NCI-H146 treated with DMSO at 0.1 percent for 48 hours (cell line): ENCODE data around the gene CH25H.
A peak's percentile ranks its signal among the peaks of the same experiment; 100 is the strongest.
"Not testable (repeated sequence)": the region's sequence is repeated elsewhere in the genome, so short reads cannot be mapped to it uniquely, and the experiment has no call there.

Experiments used
- DNase-seq: peaks from one replicate; lab custom pipeline; 2025; ENCODE audit not compliant: unreplicated experiment; lab: John Stamatoyannopoulos, UW

Gene CH25H

GRCh38 chr10:89201345-89202032, 5.6 kb downstream of the CH25H start:
- DNase-seq, result no peak

DNA sequence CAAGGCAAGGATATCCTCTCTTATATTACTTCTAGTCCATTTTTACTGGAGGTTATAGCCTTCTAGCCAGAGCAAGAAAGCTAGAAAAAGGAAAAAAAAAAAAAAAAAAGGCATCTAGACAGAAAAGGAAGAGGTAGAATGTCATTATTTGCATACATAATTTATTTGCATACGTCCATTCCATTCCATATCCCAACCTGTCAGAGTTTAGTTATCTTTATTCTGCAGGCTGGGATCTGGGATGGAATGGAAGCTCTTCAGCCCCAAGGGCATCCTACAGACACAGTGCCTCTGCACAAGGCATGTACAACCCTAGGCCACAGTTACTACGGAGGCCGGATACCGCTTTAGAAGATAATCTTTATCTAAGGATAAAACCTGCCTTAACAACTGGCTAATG, 9.6 kb downstream of the CH25H start:
- DNase-seq, result no peak

GRCh38 chr10:89191301-89191700, 15.8 kb downstream of the CH25H start:
- not testable (repeated sequence) for DNase-seq

- DNase-seq, result no peak
Observed at GRCh38 chr10:89189211-89189734, 17.8 kb downstream of the CH25H start.

DNA sequence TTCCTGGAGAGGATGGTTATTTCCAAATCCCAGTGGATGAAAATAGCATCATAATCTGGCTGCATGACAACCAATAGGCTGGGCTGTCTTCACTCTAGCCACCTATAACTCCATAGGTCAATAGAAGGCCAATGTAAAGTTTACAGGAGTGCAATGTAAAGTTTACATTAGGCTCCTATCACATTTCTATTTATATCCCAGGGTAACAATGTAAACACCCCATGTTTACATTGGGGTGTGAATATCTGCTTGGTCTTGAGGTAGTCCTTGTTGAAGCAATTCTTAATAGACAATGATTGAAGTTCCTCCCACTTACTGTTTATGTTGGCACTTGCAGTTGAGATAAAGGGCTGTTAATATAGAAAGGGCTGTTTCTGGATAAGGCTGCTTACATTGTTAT, 21.5 kb downstream of the CH25H start:
- DNase-seq, result peak; percentile 1

- no peak for DNase-seq
Observed at GRCh38 chr10:89184638-89185037, 22.5 kb downstream of the CH25H start.

- DNase-seq, result no peak
Observed at GRCh38 chr10:89183571-89183970, 23.5 kb downstream of the CH25H start.

GRCh38 chr10:89182894-89183293, 24.2 kb downstream of the CH25H start:
- DNase-seq, result no peak

DNA sequence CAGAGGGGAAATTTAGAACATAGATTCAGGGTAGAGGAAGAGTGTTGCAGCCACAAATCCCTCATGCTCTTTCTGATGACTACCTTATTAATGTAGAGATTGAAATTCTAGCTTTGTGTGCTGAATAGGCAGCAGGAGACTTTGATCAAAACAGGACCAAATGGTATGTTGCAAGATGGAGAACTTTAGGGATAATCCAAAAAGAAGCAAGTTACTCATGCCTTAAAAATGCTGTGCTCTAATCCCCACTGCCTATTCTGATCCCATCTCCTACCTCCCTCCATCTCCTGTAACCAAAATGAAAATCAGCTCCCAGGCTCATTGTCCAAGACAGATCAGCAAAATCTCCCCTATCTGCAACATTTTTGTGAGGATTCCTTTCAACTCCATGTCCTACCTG, 31.3 kb downstream of the CH25H start:
- DNase-seq, result no peak

DNA sequence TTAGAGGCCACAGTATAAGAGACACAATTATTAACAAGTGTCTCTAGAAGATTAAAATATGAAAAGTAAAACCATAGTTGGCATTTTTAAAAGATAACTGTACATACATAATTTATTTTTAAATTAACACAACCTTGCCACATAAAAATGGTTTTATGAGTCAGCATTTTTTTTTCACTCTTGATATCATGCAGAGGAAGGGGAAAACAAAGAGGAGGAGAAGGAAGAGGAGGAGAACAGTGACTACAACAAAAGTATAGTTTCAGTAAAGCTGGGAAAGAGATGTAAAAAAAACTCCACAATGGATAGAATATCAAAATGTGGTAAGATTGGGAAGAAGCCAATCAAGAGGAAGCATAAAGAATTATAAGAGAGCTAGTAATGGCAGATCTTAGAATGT, 34.0 kb downstream of the CH25H start:
- no peak for DNase-seq

DNA sequence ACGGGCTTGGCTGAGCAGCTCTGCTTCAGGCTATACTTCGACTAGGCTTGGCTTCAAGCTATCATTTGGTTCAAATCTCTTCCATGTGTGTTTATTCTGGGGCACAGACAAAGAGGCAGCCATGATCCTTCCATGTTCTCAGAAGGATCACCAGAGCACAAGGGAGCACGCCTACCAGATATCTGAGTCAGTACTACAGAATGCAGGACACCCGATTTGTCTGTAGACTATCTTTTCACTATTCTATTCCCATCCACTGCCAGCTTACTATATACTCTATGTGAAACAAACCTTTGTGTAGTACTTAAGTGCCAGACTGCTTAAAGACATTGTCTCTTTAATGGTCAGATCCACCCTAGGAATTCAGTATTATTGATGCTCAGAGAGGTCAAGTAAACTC, 35.1 kb downstream of the CH25H start:
- DNase-seq, result no peak

- no peak for DNase-seq
Observed at GRCh38 chr10:89171263-89171872, 35.7 kb downstream of the CH25H start.

GRCh38 chr10:89168354-89168900, 38.7 kb downstream of the CH25H start:
- DNase-seq, result not testable (repeated sequence)

DNA sequence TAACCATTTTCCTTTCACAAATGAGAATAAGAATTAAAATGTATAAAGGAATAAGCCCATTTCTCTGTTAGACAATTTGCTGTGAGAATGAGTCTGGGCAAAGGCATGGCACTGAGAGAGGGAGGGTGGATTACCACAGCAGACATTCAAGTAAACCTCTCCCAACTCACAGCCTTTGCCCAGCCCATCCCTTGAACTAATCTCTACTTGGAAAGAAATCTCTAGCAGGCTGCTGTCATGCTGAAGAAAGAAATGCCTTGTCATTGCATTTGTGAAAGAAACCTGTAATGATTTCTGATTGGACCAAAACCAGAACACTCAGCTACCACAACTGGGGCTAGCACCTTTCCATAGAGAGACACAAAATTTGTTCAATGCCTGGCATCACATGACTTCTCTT, 39.2 kb downstream of the CH25H start:
- no peak for DNase-seq

DNA sequence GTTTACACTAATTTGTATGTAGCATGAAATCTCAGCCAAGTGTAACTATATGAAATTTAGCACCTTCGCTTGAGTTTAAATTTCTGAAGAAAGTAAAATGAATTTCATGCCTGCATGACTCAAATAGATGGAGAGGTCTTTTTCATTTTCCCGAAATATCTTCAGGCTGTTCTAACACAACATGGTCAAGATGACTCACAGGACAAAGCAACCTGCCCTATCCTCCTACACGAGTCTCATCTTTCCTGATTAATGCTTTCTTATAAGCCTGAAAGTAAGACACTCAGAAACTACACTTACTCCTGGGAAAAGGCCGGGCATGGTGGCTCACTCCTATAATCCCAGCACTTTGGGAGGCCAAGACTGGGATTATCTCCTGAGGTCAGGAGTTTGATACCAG, 41.2 kb downstream of the CH25H start:
- DNase-seq, result no peak

DNA sequence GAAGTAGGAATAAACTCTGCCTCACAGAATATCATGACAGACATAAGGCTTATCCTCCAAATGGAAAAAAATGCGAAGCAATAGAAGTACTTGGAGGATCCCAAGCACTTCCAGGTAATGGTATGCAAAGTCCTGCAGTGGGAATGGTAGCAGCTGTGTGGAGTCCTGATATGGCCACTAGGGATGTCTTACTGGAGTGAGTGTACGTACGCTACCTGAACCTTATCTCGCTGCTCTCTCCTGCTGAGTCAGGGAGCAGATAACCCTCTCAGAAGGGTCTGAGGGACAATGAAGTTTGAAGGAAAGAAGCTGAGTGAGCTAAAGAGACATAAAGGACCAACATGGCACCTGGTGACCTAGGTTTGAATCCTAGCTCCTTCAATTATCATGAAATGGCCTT, 42.2 kb downstream of the CH25H start:
- DNase-seq, result no peak

DNA sequence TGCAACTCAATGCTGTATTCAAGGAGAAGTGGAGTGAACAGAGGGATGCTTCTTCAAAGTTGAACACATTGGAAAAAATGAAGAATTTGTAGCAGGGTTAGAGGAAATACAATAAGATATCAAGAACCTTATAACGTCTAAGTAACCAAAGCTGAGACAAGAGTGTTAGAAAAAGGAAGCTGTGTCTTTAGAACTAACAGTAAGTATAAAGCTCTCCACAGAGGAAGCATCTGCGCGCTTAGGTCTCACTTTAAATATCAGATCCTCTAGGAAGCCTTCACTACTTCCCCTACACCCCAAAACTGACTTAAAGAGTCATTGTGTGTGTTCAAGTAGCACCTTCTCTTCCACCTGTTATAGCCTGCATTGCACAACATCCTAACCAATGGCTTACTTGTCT, 43.0 kb downstream of the CH25H start:
- no peak for DNase-seq

GRCh38 chr10:89163265-89163995, 43.7 kb downstream of the CH25H start:
- DNase-seq, result no peak

DNA sequence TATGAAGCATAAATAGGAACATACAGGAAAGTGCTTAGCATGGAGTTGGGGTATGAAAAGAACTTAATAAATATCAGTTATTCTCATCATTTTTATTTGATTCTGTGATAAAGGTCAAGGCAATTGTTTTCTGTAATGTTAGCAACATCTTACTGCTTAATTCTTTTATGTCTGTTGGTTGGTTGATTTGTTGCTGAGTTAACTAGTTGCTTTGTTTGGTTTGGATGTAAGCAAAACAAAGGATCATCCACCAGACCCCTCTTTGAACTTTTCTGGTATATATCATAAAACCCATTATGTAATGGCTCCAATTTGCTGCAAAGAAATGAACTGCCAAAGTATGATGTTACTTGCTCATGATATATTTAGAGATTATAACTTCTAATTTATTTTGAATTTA, 44.5 kb downstream of the CH25H start:
- no peak for DNase-seq

- no peak for DNase-seq
Observed at GRCh38 chr10:89160339-89160738, 46.8 kb downstream of the CH25H start.

- no peak for DNase-seq
Observed at GRCh38 chr10:89159761-89160160, 47.4 kb downstream of the CH25H start.

GRCh38 chr10:89159316-89159715, 47.8 kb downstream of the CH25H start:
- no peak for DNase-seq
